CD4-positive, alpha-beta T cell treated with Interleukin-21 for 1 hour (primary cell): Measurements from ENCODE around the gene TMEM119.

Experiments used
- DNase-seq: peaks from one replicate; pipeline ENCODE4 v3.0.0-alpha.2; 2020

TMEM119 gene

GRCh38 chr12:108614639-108615038 is 16.8 kb upstream of the TMEM119 start:
- no peak for DNase-seq

GRCh38 chr12:108614041-108614440 is 16.2 kb upstream of the TMEM119 start:
- DNase-seq, result no peak

- DNase-seq, result no peak
Observed at GRCh38 chr12:108613548-108613947, 15.7 kb upstream of the TMEM119 start.

GRCh38 chr12:108612788-108613282 is 15.0 kb upstream of the TMEM119 start:
- no peak for DNase-seq

GRCh38 chr12:108611884-108612415 is 14.1 kb upstream of the TMEM119 start:
- DNase-seq, result peak; percentile 68

- DNase-seq, result no peak
Observed at GRCh38 chr12:108610856-108611605, 13.1 kb upstream of the TMEM119 start.

GRCh38 chr12:108610336-108610815 is 12.5 kb upstream of the TMEM119 start:
- DNase-seq, result no peak

- DNase-seq, result no peak
Observed at GRCh38 chr12:108609537-108610335, 11.9 kb upstream of the TMEM119 start.

- no peak for DNase-seq
Observed at GRCh38 chr12:108608616-108609015, 10.7 kb upstream of the TMEM119 start.

GRCh38 chr12:108607981-108608600 is 10.2 kb upstream of the TMEM119 start:
- no peak for DNase-seq

GRCh38 chr12:108606492-108606891 is 8.6 kb upstream of the TMEM119 start:
- no peak for DNase-seq

- DNase-seq, result no peak
Observed at GRCh38 chr12:108605690-108606406, 8.0 kb upstream of the TMEM119 start.

GRCh38 chr12:108605000-108605689 is 7.3 kb upstream of the TMEM119 start:
- no peak for DNase-seq

GRCh38 chr12:108604208-108604941 is 6.5 kb upstream of the TMEM119 start:
- DNase-seq, result no peak

GRCh38 chr12:108603743-108604142 is 5.9 kb upstream of the TMEM119 start:
- no peak for DNase-seq

GRCh38 chr12:108602976-108603704 is 5.3 kb upstream of the TMEM119 start:
- DNase-seq, result no peak

- no peak for DNase-seq
Observed at GRCh38 chr12:108602209-108602705, 4.4 kb upstream of the TMEM119 start.

- no peak for DNase-seq
Observed at GRCh38 chr12:108600702-108601007, 2.8 kb upstream of the TMEM119 start.

- no peak for DNase-seq
Observed at GRCh38 chr12:108599948-108600701, 2.2 kb upstream of the TMEM119 start.

- DNase-seq, result no peak
Observed at GRCh38 chr12:108599541-108599940, 1.7 kb upstream of the TMEM119 start.
